ENCODE results near the gene CRYZL1. TPM values are rescaled to one million over a fixed set of nuclear protein-coding genes. Genes with fewer than 3 reads are reported as not detected.

The CRYZL1 gene
- total RNA-seq (10 to 100 TPM; 30.6 to 31.1 TPM), polyA plus RNA-seq (34.9 TPM)

GRCh38 chr21:33641352-33642026 lies at the start of gene CRYZL1:
Gene CRYZL1 (minus strand): TSS chr21:33641741. CDS start chr21:33631551, 10,190 bp downstream.
- ChIA-PET CTCF (no interaction called here), POLR2A (interaction anchor here (0.5 to 1.5 kb wide), 2 partner anchors 121 to 1041 kb away, joined by 3 read pairs; no protein-coding TSS in a partner anchor)
- no peaks in the 10 kb centered on the region for H3K27me3 ChIP-seq (ENCODE audit: insufficient read depth, low read length, poor library complexity, severe bottlenecking)
- peak within 1 kb of the TSS; percentile 95 for H3K4me3 ChIP-seq (ENCODE audit: low read length)
- peak within 1 kb of the TSS; percentile 87 for H3K27ac ChIP-seq (ENCODE audit: low read depth, low read length)
- Mint-ChIP-seq H3K4me3 (peak within 1 kb of the TSS; percentile 90 to 98 (median 92)), H3K9me3 (no peaks in the 10 kb centered on the region), H3K36me3 (peaks cover 0 to 24% (median 4%) of the 10 kb centered on the region in 3 donors), H3K27me3 (peaks cover 8 to 19% of the 10 kb centered on the region in 2 donors), H3K27ac (peak within 1 kb of the TSS; percentile 87 to 99 (median 97)), H3K4me1 (peaks cover 19 to 47% (median 46%) of the 10 kb centered on the region in 3 donors)
- no peaks in the 10 kb centered on the region for H3K36me3 ChIP-seq (ENCODE audit: insufficient read depth, low read length)
- peaks cover 13% of the 10 kb centered on the region for H3K4me1 ChIP-seq (ENCODE audit: insufficient read depth, low read length)
- H3K9me3 ChIP-seq (ENCODE audit: low read length) = no peaks in the 10 kb centered on the region
- DNase-seq = peak; percentile 100

- H3K27ac ChIP-seq (ENCODE audit: low read depth, low read length) = no peak overlapping the region
- CTCF ChIA-PET = no interaction called here
- Mint-ChIP-seq H3K4me3 (no peak overlapping the region), H3K27me3 (peaks cover 2 to 17% of the 10 kb centered on the region in 2 donors), H3K27ac (no peak overlapping the region), H3K9me3 (no peaks in the 10 kb centered on the region), H3K4me1 (no peaks in the 10 kb centered on the region), H3K36me3 (no peaks in the 10 kb centered on the region)
- no peaks in the 10 kb centered on the region for H3K4me1 ChIP-seq (ENCODE audit: insufficient read depth, low read length)
- no peaks in the 10 kb centered on the region for H3K36me3 ChIP-seq (ENCODE audit: insufficient read depth, low read length)
- no peak overlapping the region for H3K4me3 ChIP-seq (ENCODE audit: low read length)
- no peaks in the 10 kb centered on the region for H3K27me3 ChIP-seq (ENCODE audit: insufficient read depth, low read length, poor library complexity, severe bottlenecking)
- DNase-seq = no peak
- H3K9me3 ChIP-seq (ENCODE audit: low read length) = no peaks in the 10 kb centered on the region
- POLR2A ChIA-PET = no interaction called here
Measured at GRCh38 chr21:33690874-33691273, 49.3 kb upstream of the CRYZL1 start.

GRCh38 chr21:33688353-33688752 lies 46.8 kb upstream of the CRYZL1 start:
- no peaks in the 10 kb centered on the region for H3K27me3 ChIP-seq (ENCODE audit: insufficient read depth, low read length, poor library complexity, severe bottlenecking)
- DNase-seq = no peak
- no peaks in the 10 kb centered on the region for H3K9me3 ChIP-seq (ENCODE audit: low read length)
- ChIA-PET POLR2A (no interaction called here), CTCF (no interaction called here)
- no peaks in the 10 kb centered on the region for H3K9me3 Mint-ChIP-seq
- no peaks in the 10 kb centered on the region for H3K36me3 ChIP-seq (ENCODE audit: insufficient read depth, low read length)
- H3K4me1 Mint-ChIP-seq = no peaks in the 10 kb centered on the region
- no peak overlapping the region for H3K27ac ChIP-seq (ENCODE audit: low read depth, low read length)
- H3K27ac Mint-ChIP-seq = no peak overlapping the region
- H3K27me3 Mint-ChIP-seq = peaks cover 2 to 24% of the 10 kb centered on the region in 2 donors
- H3K4me3 ChIP-seq (ENCODE audit: low read length) = no peak overlapping the region
- H3K4me3 Mint-ChIP-seq = no peak overlapping the region
- H3K4me1 ChIP-seq (ENCODE audit: insufficient read depth, low read length) = no peaks in the 10 kb centered on the region
- H3K36me3 Mint-ChIP-seq = no peaks in the 10 kb centered on the region

- DNase-seq = no peak
- CTCF ChIA-PET = no interaction called here
- H3K4me1 Mint-ChIP-seq = no peaks in the 10 kb centered on the region
- H3K9me3 Mint-ChIP-seq = no peaks in the 10 kb centered on the region
- Histone ChIP-seq H3K9me3 (ENCODE audit: low read length) (no peaks in the 10 kb centered on the region), H3K4me3 (ENCODE audit: low read length) (no peak overlapping the region), H3K27me3 (ENCODE audit: insufficient read depth, low read length, poor library complexity, severe bottlenecking) (no peaks in the 10 kb centered on the region), H3K36me3 (ENCODE audit: insufficient read depth, low read length) (no peaks in the 10 kb centered on the region), H3K4me1 (ENCODE audit: insufficient read depth, low read length) (no peaks in the 10 kb centered on the region), H3K27ac (ENCODE audit: low read depth, low read length) (no peak overlapping the region)
- no peak overlapping the region for H3K4me3 Mint-ChIP-seq
- POLR2A ChIA-PET = no interaction called here
- H3K27ac Mint-ChIP-seq = no peak overlapping the region
- no peaks in the 10 kb centered on the region for H3K36me3 Mint-ChIP-seq
- H3K27me3 Mint-ChIP-seq = peaks cover 3 to 31% of the 10 kb centered on the region in 2 donors
Measured at GRCh38 chr21:33687634-33688033, 46.1 kb upstream of the CRYZL1 start.

GRCh38 chr21:33686386-33686785 lies 44.8 kb upstream of the CRYZL1 start:
- Mint-ChIP-seq H3K27ac (no peak overlapping the region), H3K9me3 (no peaks in the 10 kb centered on the region), H3K4me1 (no peaks in the 10 kb centered on the region), H3K4me3 (no peak overlapping the region), H3K36me3 (no peaks in the 10 kb centered on the region), H3K27me3 (peaks cover 3 to 31% of the 10 kb centered on the region in 2 donors)
- no peak overlapping the region for H3K4me3 ChIP-seq (ENCODE audit: low read length)
- H3K27ac ChIP-seq (ENCODE audit: low read depth, low read length) = no peak overlapping the region
- ChIA-PET POLR2A (no interaction called here), CTCF (no interaction called here)
- no peaks in the 10 kb centered on the region for H3K36me3 ChIP-seq (ENCODE audit: insufficient read depth, low read length)
- H3K9me3 ChIP-seq (ENCODE audit: low read length) = no peaks in the 10 kb centered on the region
- DNase-seq = no peak
- no peaks in the 10 kb centered on the region for H3K4me1 ChIP-seq (ENCODE audit: insufficient read depth, low read length)
- H3K27me3 ChIP-seq (ENCODE audit: insufficient read depth, low read length, poor library complexity, severe bottlenecking) = no peaks in the 10 kb centered on the region

GRCh38 chr21:33685613-33686197 lies 44.2 kb upstream of the CRYZL1 start:
- Mint-ChIP-seq H3K27ac (no peak overlapping the region), H3K4me1 (no peaks in the 10 kb centered on the region), H3K9me3 (no peaks in the 10 kb centered on the region), H3K36me3 (no peaks in the 10 kb centered on the region), H3K27me3 (peaks cover 6 to 37% of the 10 kb centered on the region in 2 donors), H3K4me3 (no peak overlapping the region)
- Histone ChIP-seq H3K4me1 (ENCODE audit: insufficient read depth, low read length) (no peaks in the 10 kb centered on the region), H3K27me3 (ENCODE audit: insufficient read depth, low read length, poor library complexity, severe bottlenecking) (no peaks in the 10 kb centered on the region), H3K27ac (ENCODE audit: low read depth, low read length) (no peak overlapping the region), H3K9me3 (ENCODE audit: low read length) (no peaks in the 10 kb centered on the region), H3K4me3 (ENCODE audit: low read length) (no peak overlapping the region), H3K36me3 (ENCODE audit: insufficient read depth, low read length) (no peaks in the 10 kb centered on the region)
- no peak for DNase-seq
- ChIA-PET POLR2A (no interaction called here), CTCF (no interaction called here)

GRCh38 chr21:33684923-33685560 lies 43.5 kb upstream of the CRYZL1 start:
- Histone ChIP-seq H3K27ac (ENCODE audit: low read depth, low read length) (no peak overlapping the region), H3K4me1 (ENCODE audit: insufficient read depth, low read length) (no peaks in the 10 kb centered on the region), H3K27me3 (ENCODE audit: insufficient read depth, low read length, poor library complexity, severe bottlenecking) (no peaks in the 10 kb centered on the region), H3K4me3 (ENCODE audit: low read length) (no peak overlapping the region), H3K36me3 (ENCODE audit: insufficient read depth, low read length) (no peaks in the 10 kb centered on the region), H3K9me3 (ENCODE audit: low read length) (no peaks in the 10 kb centered on the region)
- H3K9me3 Mint-ChIP-seq = no peaks in the 10 kb centered on the region
- POLR2A ChIA-PET = no interaction called here
- H3K27ac Mint-ChIP-seq = no peak overlapping the region
- H3K27me3 Mint-ChIP-seq = peaks cover 6 to 38% of the 10 kb centered on the region in 2 donors
- H3K4me3 Mint-ChIP-seq = no peak overlapping the region
- H3K36me3 Mint-ChIP-seq = no peaks in the 10 kb centered on the region
- CTCF ChIA-PET = no interaction called here
- no peaks in the 10 kb centered on the region for H3K4me1 Mint-ChIP-seq
- DNase-seq = no peak

- POLR2A ChIA-PET = no interaction called here
- Mint-ChIP-seq H3K27me3 (peaks cover 6 to 38% of the 10 kb centered on the region in 2 donors), H3K27ac (no peak overlapping the region), H3K4me3 (no peak overlapping the region), H3K4me1 (no peaks in the 10 kb centered on the region), H3K9me3 (no peaks in the 10 kb centered on the region), H3K36me3 (no peaks in the 10 kb centered on the region)
- no peak overlapping the region for H3K4me3 ChIP-seq (ENCODE audit: low read length)
- H3K27ac ChIP-seq (ENCODE audit: low read depth, low read length) = no peak overlapping the region
- no peaks in the 10 kb centered on the region for H3K9me3 ChIP-seq (ENCODE audit: low read length)
- no peaks in the 10 kb centered on the region for H3K27me3 ChIP-seq (ENCODE audit: insufficient read depth, low read length, poor library complexity, severe bottlenecking)
- no peaks in the 10 kb centered on the region for H3K36me3 ChIP-seq (ENCODE audit: insufficient read depth, low read length)
- CTCF ChIA-PET = no interaction called here
- no peaks in the 10 kb centered on the region for H3K4me1 ChIP-seq (ENCODE audit: insufficient read depth, low read length)
- DNase-seq = no peak
Measured at GRCh38 chr21:33684068-33684467, 42.5 kb upstream of the CRYZL1 start.
